ENCODE measurements around the gene DLX1. TPM values are rescaled to one million over a fixed set of nuclear protein-coding genes. Genes with fewer than 3 reads are reported as not detected.
A peak's percentile ranks its signal among the peaks of the same experiment; 100 is the strongest.
"Not testable (repeated sequence)": the region's sequence is repeated elsewhere in the genome, so short reads cannot be mapped to it uniquely, and the experiment has no call there.

DLX1 gene
- total RNA-seq, 1 experiment from 2014 or later: 3.5 TPM

DNA sequence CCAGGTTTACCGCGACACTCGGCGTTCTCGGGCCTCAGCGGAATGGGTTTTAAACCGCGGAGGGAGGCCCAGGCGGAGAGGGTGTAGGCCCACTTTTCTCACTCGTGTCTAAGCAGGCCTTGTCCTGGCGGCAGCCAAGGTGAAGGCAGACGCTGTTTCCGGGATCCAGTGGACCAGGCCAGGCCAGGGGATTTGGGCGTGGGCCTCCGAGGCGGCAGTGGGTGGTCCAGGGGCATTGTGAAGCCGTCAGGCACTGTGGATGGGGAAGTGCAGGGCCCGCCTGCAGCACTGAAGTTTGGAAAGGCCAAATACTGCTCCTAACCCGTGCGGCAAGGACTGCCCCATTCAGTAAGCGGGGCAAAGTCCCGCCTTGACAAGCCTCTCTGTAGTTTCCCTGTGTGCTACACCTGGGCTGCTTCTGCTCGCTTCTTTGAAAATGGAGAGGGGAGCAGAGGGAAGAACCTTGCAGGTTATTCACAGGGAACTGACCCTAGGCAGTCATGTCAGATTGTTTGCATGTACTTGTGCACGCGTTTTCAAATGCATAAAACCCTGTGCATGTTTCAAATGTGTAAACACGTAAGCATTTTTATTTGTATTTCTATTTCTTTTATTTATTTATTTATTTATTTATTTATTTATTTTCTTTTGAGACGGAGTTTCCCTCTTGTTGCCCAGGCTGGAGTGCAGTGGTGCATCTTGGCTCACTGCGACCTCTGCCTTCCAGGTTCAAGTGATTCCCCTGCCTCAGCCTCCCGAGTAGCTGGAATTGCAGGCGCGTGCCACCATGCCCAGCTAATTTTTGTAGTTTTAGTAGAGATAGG is 24.9 kb downstream of the DLX1 start:
- POLR2A ChIA-PET: no interaction called here
- Histone ChIP-seq H3K4me1 (ENCODE audit: control insufficient read depth, insufficient read depth, low read length) (0 out of 2 replicates have a peak, but pooled peaks cover 4% of the 10 kb centered on the region), H3K9me3 (ENCODE audit: control insufficient read depth, insufficient read depth, low read depth, low read length) (no peaks in the 10 kb centered on the region), H3K36me3 (ENCODE audit: control insufficient read depth, insufficient read depth, low read length) (no peaks in the 10 kb centered on the region), H3K27ac (ENCODE audit: low read length) (no peak overlapping the region), H3K4me3 (ENCODE audit: low read depth in 2 of 2, low read length in 2 of 2) (no peak overlapping the region), H3K27me3 (ENCODE audit: control insufficient read depth, insufficient read depth, low read length) (no peaks in the 10 kb centered on the region)
- DNase-seq (ENCODE audit: low read depth, low spot score): no peak
- no TSS peak for BruUV-seq (replicated peaks)
- ATAC-seq: no peak
- in situ Hi-C loops (cut with HindIII; ENCODE audit: low pct_unique_long_range_greater_than_20kb, low sequenced_read_pairs) (no loop called here), intact Hi-C loops (cut with micrococcal nuclease; ENCODE audit: unreplicated experiment) (loop anchor here (5.0 to 10.0 kb wide), 2 partner anchors 115 to 513 kb away; partner anchors contain the start of gene METAP1D)
- CTCF ChIA-PET: interaction anchor here (0.7 kb wide), 1 partner anchor 240 kb away, joined by 4 read pairs; no protein-coding TSS in a partner anchor
- TF ChIP-seq SIN3A (IDR thresholded peaks at IDR 0.05; ENCODE audit: borderline replicate concordance, insufficient read depth, low read depth, low read length) (no peak), POLR2AphosphoS5 (IDR thresholded peaks at IDR 0.05; ENCODE audit: low read depth, low read length) (no peak), TCF7L2 (IDR thresholded peaks at IDR 0.05; ENCODE audit: low read depth, low read length) (no peak)
- TF ChIP-seq, protein P1, sequence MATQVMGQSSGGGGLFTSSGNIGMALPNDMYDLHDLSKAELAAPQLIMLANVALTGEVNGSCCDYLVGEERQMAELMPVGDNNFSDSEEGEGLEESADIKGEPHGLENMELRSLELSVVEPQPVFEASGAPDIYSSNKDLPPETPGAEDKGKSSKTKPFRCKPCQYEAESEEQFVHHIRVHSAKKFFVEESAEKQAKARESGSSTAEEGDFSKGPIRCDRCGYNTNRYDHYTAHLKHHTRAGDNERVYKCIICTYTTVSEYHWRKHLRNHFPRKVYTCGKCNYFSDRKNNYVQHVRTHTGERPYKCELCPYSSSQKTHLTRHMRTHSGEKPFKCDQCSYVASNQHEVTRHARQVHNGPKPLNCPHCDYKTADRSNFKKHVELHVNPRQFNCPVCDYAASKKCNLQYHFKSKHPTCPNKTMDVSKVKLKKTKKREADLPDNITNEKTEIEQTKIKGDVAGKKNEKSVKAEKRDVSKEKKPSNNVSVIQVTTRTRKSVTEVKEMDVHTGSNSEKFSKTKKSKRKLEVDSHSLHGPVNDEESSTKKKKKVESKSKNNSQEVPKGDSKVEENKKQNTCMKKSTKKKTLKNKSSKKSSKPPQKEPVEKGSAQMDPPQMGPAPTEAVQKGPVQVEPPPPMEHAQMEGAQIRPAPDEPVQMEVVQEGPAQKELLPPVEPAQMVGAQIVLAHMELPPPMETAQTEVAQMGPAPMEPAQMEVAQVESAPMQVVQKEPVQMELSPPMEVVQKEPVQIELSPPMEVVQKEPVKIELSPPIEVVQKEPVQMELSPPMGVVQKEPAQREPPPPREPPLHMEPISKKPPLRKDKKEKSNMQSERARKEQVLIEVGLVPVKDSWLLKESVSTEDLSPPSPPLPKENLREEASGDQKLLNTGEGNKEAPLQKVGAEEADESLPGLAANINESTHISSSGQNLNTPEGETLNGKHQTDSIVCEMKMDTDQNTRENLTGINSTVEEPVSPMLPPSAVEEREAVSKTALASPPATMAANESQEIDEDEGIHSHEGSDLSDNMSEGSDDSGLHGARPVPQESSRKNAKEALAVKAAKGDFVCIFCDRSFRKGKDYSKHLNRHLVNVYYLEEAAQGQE (IDR thresholded peaks at IDR 0.05; ENCODE audit: insufficient read depth in 1 of 2, low read depth in 2 of 2, low read length in 1 of 2): no peak
- TF ChIP-seq, protein P2, sequence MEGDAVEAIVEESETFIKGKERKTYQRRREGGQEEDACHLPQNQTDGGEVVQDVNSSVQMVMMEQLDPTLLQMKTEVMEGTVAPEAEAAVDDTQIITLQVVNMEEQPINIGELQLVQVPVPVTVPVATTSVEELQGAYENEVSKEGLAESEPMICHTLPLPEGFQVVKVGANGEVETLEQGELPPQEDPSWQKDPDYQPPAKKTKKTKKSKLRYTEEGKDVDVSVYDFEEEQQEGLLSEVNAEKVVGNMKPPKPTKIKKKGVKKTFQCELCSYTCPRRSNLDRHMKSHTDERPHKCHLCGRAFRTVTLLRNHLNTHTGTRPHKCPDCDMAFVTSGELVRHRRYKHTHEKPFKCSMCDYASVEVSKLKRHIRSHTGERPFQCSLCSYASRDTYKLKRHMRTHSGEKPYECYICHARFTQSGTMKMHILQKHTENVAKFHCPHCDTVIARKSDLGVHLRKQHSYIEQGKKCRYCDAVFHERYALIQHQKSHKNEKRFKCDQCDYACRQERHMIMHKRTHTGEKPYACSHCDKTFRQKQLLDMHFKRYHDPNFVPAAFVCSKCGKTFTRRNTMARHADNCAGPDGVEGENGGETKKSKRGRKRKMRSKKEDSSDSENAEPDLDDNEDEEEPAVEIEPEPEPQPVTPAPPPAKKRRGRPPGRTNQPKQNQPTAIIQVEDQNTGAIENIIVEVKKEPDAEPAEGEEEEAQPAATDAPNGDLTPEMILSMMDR (IDR thresholded peaks at IDR 0.05): no peak

DNA sequence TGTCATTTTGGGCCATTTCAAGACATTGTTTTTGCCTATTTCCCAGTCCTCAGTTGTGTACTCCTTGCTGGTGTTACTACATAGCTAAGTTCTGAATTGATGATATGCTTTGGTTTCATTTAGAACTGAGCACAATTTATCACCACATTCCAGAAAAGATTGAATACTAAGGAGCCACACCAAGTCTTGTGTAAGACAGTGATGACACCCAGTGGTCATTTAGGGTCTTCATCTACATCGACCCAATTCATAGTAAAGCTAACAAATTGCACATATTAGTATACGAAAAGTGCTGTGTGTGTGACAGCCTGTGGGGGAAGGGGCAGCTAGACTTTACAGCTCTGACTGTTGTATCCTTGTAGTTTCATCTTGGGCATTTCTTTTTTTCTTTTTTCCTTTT is 28.3 kb downstream of the DLX1 start:
- Histone ChIP-seq H3K27ac (ENCODE audit: low read length) (no peak overlapping the region), H3K4me3 (ENCODE audit: low read depth in 2 of 2, low read length in 2 of 2) (no peak overlapping the region), H3K36me3 (ENCODE audit: control insufficient read depth, insufficient read depth, low read length) (no peaks in the 10 kb centered on the region), H3K9me3 (ENCODE audit: control insufficient read depth, insufficient read depth, low read depth, low read length) (no peaks in the 10 kb centered on the region), H3K4me1 (ENCODE audit: control insufficient read depth, insufficient read depth, low read length) (no peaks in the 10 kb centered on the region), H3K27me3 (ENCODE audit: control insufficient read depth, insufficient read depth, low read length) (no peaks in the 10 kb centered on the region)
- TF ChIP-seq TCF7L2 (IDR thresholded peaks at IDR 0.05; ENCODE audit: low read depth, low read length) (no peak), SIN3A (IDR thresholded peaks at IDR 0.05; ENCODE audit: borderline replicate concordance, insufficient read depth, low read depth, low read length) (no peak), POLR2AphosphoS5 (IDR thresholded peaks at IDR 0.05; ENCODE audit: low read depth, low read length) (no peak)
- TF ChIP-seq, protein P2 (IDR thresholded peaks at IDR 0.05): peak; percentile 51
- TF ChIP-seq, protein P1 (IDR thresholded peaks at IDR 0.05; ENCODE audit: insufficient read depth in 1 of 2, low read depth in 2 of 2, low read length in 1 of 2): no peak
- no TSS peak for BruUV-seq (replicated peaks)
- CTCF ChIA-PET: interaction anchor here (0.5 to 1.6 kb wide), 9 partner anchors 9 to 550 kb away, joined by 3 to 14 read pairs (median 3); no protein-coding TSS in a partner anchor
- DNase-seq (ENCODE audit: low read depth, low spot score): no peak
- in situ Hi-C loops (cut with HindIII; ENCODE audit: low pct_unique_long_range_greater_than_20kb, low sequenced_read_pairs) (no loop called here), intact Hi-C loops (cut with micrococcal nuclease; ENCODE audit: unreplicated experiment) (no loop called here)
- POLR2A ChIA-PET: no interaction called here
- ATAC-seq: peak; percentile 84

DNA sequence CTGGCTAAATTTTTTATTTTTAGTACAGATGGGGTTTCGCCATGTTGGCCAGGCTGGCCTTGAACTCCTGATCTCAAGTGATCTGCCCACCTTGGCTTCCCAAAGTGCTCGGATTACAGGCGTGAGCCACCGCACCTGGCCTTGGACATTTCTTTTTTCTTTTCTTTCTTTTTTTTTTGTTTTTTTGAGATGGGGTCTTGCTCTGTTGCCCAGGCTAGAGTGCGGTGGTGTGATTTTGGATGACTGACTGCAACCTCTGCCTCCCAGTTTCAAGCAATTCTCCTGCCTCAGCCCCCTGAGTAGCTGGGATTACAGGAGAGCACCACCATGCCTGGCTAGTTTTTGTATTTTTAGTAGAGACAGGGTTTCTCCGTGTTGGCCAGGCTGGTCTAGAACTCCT is 28.9 kb downstream of the DLX1 start:
- DNase-seq (ENCODE audit: low read depth, low spot score); ATAC-seq; in situ Hi-C loops (cut with HindIII; ENCODE audit: low pct_unique_long_range_greater_than_20kb, low sequenced_read_pairs); H3K4me1 ChIP-seq (ENCODE audit: control insufficient read depth, insufficient read depth, low read length); H3K27me3 ChIP-seq (ENCODE audit: control insufficient read depth, insufficient read depth, low read length); BruUV-seq (replicated peaks); H3K4me3 ChIP-seq (ENCODE audit: low read depth in 2 of 2, low read length in 2 of 2); H3K9me3 ChIP-seq (ENCODE audit: control insufficient read depth, insufficient read depth, low read depth, low read length); H3K36me3 ChIP-seq (ENCODE audit: control insufficient read depth, insufficient read depth, low read length); intact Hi-C loops (cut with micrococcal nuclease; ENCODE audit: unreplicated experiment); H3K27ac ChIP-seq (ENCODE audit: low read length); POLR2A ChIA-PET: not testable (repeated sequence)
- CTCF ChIA-PET: interaction anchor here (0.5 to 1.6 kb wide), 8 partner anchors 10 to 551 kb away, joined by 3 to 14 read pairs (median 3); no protein-coding TSS in a partner anchor

Measured in Panc1 (cell line).